Measurements from ENCODE around the gene MACC1.

The MACC1 gene

GRCh38 chr7:20223356-20223755, 6.2 kb upstream of the MACC1 start:
- no peak for TF ChIP-seq CTCF (IDR thresholded peaks at IDR 0.05; ENCODE audit: insufficient read depth, low read depth, low read length, missing control alignments)
- no peak overlapping the region for H3K4me3 ChIP-seq (ENCODE audit: low read length)
- DNase-seq (ENCODE audit: low read depth), result no peak

DNA sequence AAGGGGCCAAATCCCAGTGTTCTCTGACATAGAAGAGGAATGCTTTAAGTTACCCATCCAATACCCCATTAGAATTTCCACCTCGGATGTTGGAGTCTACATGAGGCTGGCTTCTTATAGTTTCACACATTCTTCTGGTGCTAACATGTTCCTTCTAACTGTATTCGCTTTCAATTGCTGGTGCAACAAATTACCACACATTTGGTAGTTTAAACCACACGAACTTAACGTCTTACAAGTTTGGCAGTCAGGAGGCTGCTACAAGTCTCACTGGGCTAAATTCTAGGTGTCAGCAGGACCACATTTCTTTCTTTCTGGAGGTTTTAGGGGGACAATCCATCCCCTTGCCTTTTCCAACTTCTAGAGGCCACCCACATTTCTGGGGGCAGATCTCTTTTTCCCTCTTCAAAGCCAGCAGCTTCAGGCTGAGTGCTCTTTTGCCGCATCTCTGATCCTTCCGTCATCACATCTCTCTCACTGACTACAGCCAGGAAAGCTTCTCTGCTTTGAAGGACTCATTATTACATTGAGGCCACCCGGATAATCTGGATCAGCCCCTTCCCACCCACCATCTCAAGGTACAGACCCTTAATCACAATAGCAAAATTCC, 5.1 kb upstream of the MACC1 start:
- DNase-seq (ENCODE audit: low read depth), result no peak
- no peak overlapping the region for H3K4me3 ChIP-seq (ENCODE audit: low read length)
- TF ChIP-seq CTCF (IDR thresholded peaks at IDR 0.05; ENCODE audit: insufficient read depth, low read depth, low read length, missing control alignments), result no peak

- TF ChIP-seq CTCF (IDR thresholded peaks at IDR 0.05; ENCODE audit: insufficient read depth, low read depth, low read length, missing control alignments), result no peak
- peak; percentile 50 for DNase-seq (ENCODE audit: low read depth)
- no peak overlapping the region for H3K4me3 ChIP-seq (ENCODE audit: low read length)
These were observed 3.9 kb upstream of the MACC1 start for GRCh38 chr7:20220921-20221547.

DNA sequence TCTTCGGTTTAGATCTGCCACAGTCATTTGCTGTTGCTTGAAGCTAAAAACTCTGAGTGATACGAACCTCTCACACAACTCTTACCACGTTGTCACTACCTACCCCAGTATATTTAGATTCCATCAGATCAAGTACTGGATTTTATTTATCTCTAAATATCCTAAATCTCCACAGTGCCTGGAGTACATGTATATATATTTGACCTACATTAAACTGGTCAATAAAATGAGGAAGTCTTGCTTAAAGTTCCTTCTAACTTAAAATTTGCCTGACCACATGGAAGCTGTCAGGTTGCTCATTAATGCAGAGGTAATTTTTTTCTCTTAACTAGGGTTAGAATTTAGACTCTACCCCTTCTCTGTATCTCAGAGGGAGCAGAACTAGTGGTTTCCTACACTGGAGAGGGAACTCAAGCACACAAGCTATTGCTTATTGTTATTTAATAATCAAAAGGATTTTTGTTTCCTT, 3.1 kb upstream of the MACC1 start:
- TF ChIP-seq CTCF (IDR thresholded peaks at IDR 0.05; ENCODE audit: insufficient read depth, low read depth, low read length, missing control alignments), result no peak
- no peak for DNase-seq (ENCODE audit: low read depth)
- no peak overlapping the region for H3K4me3 ChIP-seq (ENCODE audit: low read length)

DNA sequence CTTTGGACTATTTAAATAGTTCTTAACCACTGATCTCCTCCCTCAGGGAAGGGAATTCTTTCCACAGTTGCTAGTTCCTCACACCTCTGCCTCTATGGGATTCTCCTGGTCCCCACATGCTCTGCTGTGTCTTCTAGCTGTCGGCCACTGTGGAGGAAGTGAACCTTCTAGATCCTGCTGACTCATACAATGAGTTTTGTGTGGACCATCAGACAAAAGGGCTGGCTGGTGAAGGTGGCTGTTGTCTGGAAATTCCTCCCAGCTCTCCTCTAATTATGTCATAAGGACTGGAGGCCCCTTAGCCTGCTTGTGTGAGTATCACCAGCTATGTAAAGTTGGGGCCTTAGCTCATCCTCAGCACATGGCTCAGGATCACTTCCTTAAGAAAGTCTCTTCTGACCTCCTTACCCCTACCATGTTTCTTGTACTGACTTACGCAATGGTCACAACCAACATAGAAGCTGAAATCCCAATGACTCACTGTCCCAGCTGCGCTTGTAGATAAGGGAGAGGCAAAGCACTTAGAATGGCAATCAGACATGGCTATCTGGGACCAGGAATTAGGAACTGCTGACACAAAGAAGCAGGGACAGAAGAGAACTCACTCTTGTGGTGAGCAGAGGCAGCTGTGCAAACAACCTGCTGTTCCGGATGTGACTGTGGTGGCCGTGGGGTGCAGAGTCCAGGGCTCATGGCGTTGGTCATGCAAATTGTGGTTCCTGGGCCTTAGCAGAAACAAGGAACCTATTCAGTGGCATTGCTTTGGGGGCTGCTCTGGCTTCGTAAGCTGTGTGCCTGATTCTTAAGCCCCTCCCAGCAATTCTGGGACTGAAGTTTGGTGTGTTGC, 2.5 kb upstream of the MACC1 start:
- peak; percentile 91 for DNase-seq (ENCODE audit: low read depth)
- no peak overlapping the region for H3K4me3 ChIP-seq (ENCODE audit: low read length)
- no peak for TF ChIP-seq CTCF (IDR thresholded peaks at IDR 0.05; ENCODE audit: insufficient read depth, low read depth, low read length, missing control alignments)

- no peak overlapping the region for H3K4me3 ChIP-seq (ENCODE audit: low read length)
- TF ChIP-seq CTCF (IDR thresholded peaks at IDR 0.05; ENCODE audit: insufficient read depth, low read depth, low read length, missing control alignments), result no peak
- no peak for DNase-seq (ENCODE audit: low read depth)
These were observed 1.9 kb upstream of the MACC1 start for GRCh38 chr7:20219062-20219445.

Data from epithelial cell of esophagus (primary cell).